PFSK-1 (cell line): Measurements from ENCODE around the gene STN1.

Experiments
- FOXP2 ChIP-seq: optimal IDR thresholded peaks from 2 replicates; pipeline ENCODE3; 2011; ENCODE audit warnings: borderline replicate concordance, control low read depth, inconsistent platforms; ENCODE audit not compliant: insufficient read depth; ENCODE audit errors: extremely low read length, extremely low read depth
- POLR2AphosphoS5 ChIP-seq: IDR thresholded peaks from 2 replicates; pipeline ENCODE4 v1.6.1; 2012; ENCODE audit warnings: low read depth, mild to moderate bottlenecking, control low read depth, low read length, moderate library complexity
- SIN3A ChIP-seq: IDR thresholded peaks from 2 replicates; pipeline ENCODE4 v1.6.1; 2012; ENCODE audit warnings: mild to moderate bottlenecking, low read length, moderate library complexity, borderline replicate concordance; ENCODE audit not compliant: insufficient read depth
- TAF1 ChIP-seq: IDR thresholded peaks from 2 replicates; pipeline ENCODE4 v1.6.1; 2012; ENCODE audit warnings: low read length, control low read depth, borderline replicate concordance; ENCODE audit not compliant: insufficient read depth
- TF ChIP-seq, protein P1 (sequence below), 2 experiments: IDR thresholded peaks; 2 replicates each; pipeline versions ENCODE4 v1.6.1 to v1.8.0; 2011 to 2012; ENCODE audit warnings: low read depth in 2 of 2, low read length in 2 of 2, control low read depth in 1 of 2, inconsistent platforms in 1 of 2, mild to moderate bottlenecking in 1 of 2, moderate library complexity in 1 of 2; ENCODE audit not compliant: insufficient read depth in 1 of 2

The STN1 gene

DNA sequence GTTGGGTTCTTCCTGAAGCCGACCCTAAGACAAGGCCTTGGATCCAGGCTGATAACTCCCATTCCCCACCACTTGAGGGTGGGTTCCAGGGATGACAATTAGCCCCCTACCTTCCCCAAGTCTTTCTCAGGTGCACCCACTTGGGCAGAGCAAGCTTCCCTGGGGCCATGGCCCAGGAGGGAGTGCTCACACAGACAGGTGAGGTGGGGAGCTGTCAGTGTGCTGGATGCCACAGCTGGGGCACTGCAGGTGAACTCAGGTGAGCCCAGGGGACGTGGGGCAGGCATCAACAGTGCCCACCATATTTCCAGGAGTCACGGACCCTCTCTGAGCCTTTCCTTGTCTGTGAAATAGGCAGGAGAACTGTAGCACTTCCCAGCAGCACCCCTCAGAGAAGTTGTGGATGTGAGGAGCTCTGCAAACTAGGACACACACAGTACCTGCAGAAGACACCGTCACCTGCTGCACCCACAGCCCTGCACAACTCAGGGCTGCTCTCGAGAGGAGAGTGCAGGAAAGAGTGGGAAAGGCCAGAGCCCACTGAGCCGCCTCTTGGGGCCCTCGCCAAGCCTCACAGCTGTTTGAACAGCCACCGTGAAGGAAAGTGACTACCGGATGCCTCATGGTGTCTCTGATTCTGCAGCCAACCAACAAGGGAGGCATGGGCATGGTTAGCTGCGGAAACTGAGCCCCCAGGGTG, 80.5 kb downstream of the STN1 start:
- no peak for TF ChIP-seq SIN3A
- no peak for TF ChIP-seq POLR2AphosphoS5
- no peak for TF ChIP-seq TAF1
- TF ChIP-seq FOXP2 = no peak
- TF ChIP-seq, protein P1, sequence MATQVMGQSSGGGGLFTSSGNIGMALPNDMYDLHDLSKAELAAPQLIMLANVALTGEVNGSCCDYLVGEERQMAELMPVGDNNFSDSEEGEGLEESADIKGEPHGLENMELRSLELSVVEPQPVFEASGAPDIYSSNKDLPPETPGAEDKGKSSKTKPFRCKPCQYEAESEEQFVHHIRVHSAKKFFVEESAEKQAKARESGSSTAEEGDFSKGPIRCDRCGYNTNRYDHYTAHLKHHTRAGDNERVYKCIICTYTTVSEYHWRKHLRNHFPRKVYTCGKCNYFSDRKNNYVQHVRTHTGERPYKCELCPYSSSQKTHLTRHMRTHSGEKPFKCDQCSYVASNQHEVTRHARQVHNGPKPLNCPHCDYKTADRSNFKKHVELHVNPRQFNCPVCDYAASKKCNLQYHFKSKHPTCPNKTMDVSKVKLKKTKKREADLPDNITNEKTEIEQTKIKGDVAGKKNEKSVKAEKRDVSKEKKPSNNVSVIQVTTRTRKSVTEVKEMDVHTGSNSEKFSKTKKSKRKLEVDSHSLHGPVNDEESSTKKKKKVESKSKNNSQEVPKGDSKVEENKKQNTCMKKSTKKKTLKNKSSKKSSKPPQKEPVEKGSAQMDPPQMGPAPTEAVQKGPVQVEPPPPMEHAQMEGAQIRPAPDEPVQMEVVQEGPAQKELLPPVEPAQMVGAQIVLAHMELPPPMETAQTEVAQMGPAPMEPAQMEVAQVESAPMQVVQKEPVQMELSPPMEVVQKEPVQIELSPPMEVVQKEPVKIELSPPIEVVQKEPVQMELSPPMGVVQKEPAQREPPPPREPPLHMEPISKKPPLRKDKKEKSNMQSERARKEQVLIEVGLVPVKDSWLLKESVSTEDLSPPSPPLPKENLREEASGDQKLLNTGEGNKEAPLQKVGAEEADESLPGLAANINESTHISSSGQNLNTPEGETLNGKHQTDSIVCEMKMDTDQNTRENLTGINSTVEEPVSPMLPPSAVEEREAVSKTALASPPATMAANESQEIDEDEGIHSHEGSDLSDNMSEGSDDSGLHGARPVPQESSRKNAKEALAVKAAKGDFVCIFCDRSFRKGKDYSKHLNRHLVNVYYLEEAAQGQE (IDR thresholded peaks at IDR 0.05; ENCODE audit: insufficient read depth in 1 of 2, low read depth in 2 of 2, low read length in 2 of 2) = no peak

DNA sequence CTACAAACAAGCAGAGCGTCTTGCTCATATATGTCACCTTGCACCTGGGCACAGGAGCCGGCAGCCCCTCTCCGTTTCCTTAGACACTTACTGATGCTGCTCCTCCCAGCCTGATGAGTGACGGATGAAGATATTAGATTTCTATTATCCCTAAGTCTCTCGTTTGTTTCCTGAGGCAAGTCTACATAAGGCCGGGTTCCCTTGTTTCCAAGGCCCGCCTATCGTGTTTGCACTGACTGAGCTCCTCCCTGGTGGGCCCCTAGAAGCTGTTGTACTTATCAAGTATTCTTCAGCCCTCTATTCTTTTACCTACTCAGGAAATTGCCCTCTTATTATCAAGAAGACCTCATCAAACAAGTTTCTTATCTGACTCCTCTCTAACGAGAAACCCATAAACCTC, 81.1 kb downstream of the STN1 start:
- TF ChIP-seq, protein P1 (IDR thresholded peaks at IDR 0.05; ENCODE audit: insufficient read depth in 1 of 2, low read depth in 2 of 2, low read length in 2 of 2) = no peak
- no peak for TF ChIP-seq SIN3A
- no peak for TF ChIP-seq TAF1
- no peak for TF ChIP-seq POLR2AphosphoS5
- no peak for TF ChIP-seq FOXP2

DNA sequence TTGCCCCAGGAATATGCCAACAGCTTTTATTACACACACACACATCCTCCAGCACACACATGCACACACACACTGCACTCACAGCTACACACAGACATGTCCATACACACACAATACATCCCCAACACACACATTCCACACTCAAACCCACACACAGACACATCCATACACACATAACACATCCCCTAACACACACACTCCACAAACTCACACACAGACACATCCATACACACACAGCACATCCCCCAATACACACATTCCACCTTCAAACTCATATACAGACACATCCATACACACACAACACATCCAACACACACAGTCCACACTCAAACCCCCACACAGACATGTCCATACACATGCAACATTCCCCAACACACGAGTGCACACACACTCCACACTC, 81.7 kb downstream of the STN1 start:
- TF ChIP-seq, protein P1 (IDR thresholded peaks at IDR 0.05; ENCODE audit: insufficient read depth in 1 of 2, low read depth in 2 of 2, low read length in 2 of 2) = no peak
- TF ChIP-seq SIN3A = no peak
- no peak for TF ChIP-seq FOXP2
- TF ChIP-seq POLR2AphosphoS5 = no peak

DNA sequence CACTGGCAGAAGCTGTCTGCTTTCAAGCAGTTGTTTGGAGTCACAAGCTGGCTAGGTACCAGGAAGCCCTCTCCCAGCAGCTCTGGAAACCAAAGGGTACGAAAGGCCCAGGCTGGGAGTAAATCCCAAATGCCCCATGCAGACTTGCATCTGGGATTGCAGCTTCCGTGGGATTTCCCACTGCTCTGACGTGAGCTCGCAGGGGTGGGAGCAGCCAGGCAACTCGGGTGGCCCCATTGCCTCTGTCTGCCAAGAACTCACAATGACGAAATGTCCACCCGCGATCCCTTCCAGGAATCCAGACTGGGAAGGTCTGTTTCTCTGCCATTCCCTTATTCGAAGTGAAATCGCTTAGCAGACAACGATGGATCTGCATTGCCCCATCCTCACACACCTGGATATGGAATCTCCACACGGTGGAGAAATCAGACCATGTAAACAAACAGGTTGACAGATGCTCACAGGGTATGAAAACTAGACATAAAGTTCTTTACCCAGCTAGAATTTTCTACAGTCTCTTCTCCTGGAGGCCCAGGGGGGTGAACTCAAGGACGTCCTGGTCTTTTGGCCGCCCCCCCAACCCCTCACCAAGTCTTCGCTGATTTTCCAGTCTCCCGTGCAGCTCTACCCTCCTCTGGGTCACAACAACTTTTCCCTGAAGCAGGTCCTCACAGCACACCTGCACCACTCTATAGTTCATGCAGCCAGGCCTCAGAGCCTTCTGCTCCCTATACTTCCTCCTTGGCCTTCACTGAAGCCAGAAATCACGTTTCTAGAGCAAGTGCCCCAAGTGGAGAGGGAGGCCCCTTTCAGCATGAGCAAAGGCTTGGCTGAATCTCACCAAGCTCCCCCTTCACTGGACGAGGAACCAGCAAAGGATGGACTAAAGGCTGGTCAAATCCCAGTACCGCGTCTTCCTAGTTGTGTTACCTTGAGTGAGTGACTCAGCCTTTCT, 82.6 kb downstream of the STN1 start:
- TF ChIP-seq FOXP2 = no peak
- TF ChIP-seq POLR2AphosphoS5 = no peak
- no peak for TF ChIP-seq TAF1
- no peak for TF ChIP-seq SIN3A
- TF ChIP-seq, protein P1 (IDR thresholded peaks at IDR 0.05; ENCODE audit: insufficient read depth in 1 of 2, low read depth in 2 of 2, low read length in 2 of 2) = no peak
